Lower leg skin (tissue), 3 donors: ENCODE results near the gene DBH.

Experiments used
- POLR2A ChIP-seq, 2 donors: fragments of 450-650 bp; IDR thresholded peaks; one replicate each; pipeline ENCODE4 v1.6.1; 2016 to 2017; ENCODE audit warnings: antibody characterized with exemption in 2 of 2, mild to moderate bottlenecking in 1 of 2, moderate library complexity in 1 of 2
- TF ChIP-seq, protein P1 (sequence below), 3 donors: fragments of 450-650 bp; IDR thresholded peaks; one replicate each; pipeline ENCODE4 v1.5.1; 2016; ENCODE audit warnings: antibody characterized with exemption in 3 of 3, mild to moderate bottlenecking in 3 of 3, moderate library complexity in 2 of 3

DNA sequence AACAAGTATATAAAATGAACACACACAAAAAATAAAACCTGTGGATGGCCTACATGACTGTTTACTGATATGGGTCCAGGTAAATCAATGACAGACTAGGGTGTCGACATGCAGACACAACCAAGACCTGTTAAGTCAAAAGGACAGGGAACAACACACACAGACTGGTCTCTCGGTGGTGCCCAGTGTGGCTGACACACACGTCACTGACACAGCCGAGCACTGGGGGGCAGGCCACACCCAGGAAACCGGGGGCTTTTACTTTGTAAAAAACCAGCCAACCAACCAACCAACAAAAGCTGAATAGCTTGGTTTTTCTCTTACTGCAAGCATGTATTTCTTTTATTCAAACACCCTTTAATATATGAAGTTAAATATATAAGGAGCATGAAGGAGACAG is 31.9 kb upstream of the DBH start:
- TF ChIP-seq POLR2A (IDR thresholded peaks at IDR 0.05) = no peak
- TF ChIP-seq, protein P1, sequence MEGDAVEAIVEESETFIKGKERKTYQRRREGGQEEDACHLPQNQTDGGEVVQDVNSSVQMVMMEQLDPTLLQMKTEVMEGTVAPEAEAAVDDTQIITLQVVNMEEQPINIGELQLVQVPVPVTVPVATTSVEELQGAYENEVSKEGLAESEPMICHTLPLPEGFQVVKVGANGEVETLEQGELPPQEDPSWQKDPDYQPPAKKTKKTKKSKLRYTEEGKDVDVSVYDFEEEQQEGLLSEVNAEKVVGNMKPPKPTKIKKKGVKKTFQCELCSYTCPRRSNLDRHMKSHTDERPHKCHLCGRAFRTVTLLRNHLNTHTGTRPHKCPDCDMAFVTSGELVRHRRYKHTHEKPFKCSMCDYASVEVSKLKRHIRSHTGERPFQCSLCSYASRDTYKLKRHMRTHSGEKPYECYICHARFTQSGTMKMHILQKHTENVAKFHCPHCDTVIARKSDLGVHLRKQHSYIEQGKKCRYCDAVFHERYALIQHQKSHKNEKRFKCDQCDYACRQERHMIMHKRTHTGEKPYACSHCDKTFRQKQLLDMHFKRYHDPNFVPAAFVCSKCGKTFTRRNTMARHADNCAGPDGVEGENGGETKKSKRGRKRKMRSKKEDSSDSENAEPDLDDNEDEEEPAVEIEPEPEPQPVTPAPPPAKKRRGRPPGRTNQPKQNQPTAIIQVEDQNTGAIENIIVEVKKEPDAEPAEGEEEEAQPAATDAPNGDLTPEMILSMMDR (IDR thresholded peaks at IDR 0.05) = no peak
